Frontal cortex (tissue), 4 donors: ENCODE measurements around the gene PBX1. TPM values are rescaled to one million over a fixed set of nuclear protein-coding genes. Genes with fewer than 3 reads are reported as not detected.

Experiments
- DNase-seq, 2 donors: peaks; one replicate each; pipeline ENCODE4 v3.0.0; 2012; ENCODE audit warnings: low spot score in 2 of 2
- FAIRE-seq: peaks from 2 replicates; lab custom pipeline; 2012; peaks lifted over from hg19 to GRCh38; lab: Jason Lieb, UNC
- total RNA-seq: library from RNA; depleted of rRNA; stranded (reverse); fragments of >200 nt; gene quantifications from one replicate; pipeline ENCODE4 v1.2.3, GENCODE V29; 2014
- donor health status: control.
- donor health status: control.
- donor health status: control.

Gene PBX1
- total RNA-seq, 1 donor from 2014 or later, result 197 TPM

GRCh38 chr1:164658864-164659263, 99.9 kb downstream of the PBX1 start:
- FAIRE-seq (no peak), DNase-seq (no peak)

DNA sequence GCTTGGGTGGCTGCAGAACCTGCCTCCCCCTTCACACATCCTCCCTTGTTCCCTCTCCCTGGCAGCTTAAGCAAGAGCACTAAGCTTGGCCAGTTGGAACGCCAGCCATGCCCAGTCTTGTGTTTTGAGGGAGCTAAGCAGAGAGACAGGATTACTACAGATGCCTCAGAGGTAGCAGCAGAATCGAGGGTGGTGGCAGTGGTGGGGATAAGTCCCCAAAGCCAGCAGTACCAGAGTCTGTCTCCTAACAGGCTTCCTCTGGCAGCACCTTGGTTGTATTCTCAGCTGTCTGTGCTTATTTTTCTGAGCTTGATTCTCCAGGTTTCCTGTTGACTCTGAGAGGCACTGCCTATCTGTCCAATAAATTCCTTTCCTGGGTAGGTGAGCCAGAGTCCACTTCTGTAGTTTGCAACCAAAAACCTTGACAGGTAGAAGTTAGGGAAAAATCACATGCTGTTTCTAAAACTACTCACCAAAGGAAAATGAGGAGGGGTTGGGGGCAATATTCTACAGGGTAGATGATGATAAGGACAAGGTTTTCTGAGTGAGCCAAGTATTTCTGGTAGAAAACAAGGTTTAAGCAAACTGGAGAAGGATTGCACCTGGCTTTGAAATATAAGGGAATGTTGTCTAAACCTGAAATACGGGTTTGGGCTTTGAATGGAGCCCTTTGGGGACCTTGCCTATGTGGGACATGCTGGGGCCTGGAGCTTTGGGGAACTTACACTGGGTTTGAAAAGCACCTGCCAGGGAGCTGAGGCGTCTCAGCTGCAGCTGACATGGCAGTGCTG, 100.8 kb downstream of the PBX1 start:
- no peak for FAIRE-seq
- no peak for DNase-seq

GRCh38 chr1:164660412-164660772, 101.4 kb downstream of the PBX1 start:
- FAIRE-seq (no peak), DNase-seq (no peak)

DNA sequence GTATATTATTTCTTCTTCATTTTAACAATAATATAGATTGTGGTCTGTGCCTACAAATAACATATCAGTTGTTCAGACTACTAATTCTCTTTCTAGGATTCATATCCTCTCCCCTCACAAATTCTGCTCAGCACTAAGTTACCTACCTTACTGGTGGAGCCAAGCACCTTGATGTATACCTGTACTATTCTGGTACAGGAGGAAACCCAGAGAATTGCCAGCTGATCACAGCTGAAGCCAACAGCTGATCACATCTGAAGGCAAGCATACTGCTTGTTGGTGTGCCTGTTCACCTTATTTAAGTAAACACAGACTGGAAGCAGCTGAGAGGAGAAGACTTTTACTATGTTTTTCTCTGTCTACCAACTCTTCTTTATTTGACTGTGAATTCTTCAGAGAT, 101.8 kb downstream of the PBX1 start:
- DNase-seq (no peak), FAIRE-seq (no peak)

- no peak for DNase-seq
Measured at GRCh38 chr1:164662462-164662861, 103.5 kb downstream of the PBX1 start.

DNA sequence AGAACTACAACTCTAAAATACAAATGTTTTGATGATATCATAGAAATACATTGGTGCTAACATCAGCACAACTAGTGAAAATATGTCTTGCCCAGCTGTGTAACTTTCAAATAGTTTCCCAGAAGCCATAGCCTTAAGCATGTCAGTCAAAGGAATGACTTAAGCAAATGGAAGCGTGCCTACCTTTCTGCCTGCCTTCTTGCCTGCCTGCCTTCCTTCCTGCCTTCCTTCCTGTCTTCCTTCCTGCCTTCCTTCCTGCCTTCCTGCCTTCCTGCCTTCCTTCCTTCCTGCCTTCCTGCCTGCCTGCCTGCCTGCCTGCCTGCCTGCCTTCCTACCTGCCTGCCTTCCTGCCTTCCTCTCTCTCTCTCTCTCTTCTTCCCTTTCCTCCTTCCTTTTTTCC, 104.0 kb downstream of the PBX1 start:
- no peak for DNase-seq
- no peak for FAIRE-seq

More at GRCh38 chr1:164662462-164662861, 103.5 kb downstream of the PBX1 start:
- no peak for FAIRE-seq

GRCh38 chr1:164664127-164664526, 105.1 kb downstream of the PBX1 start:
- FAIRE-seq (no peak), DNase-seq (no peak)

- no peak for FAIRE-seq
- DNase-seq, result no peak
Measured at GRCh38 chr1:164667001-164667400, 108.0 kb downstream of the PBX1 start.

GRCh38 chr1:164667600-164667999, 108.6 kb downstream of the PBX1 start:
- FAIRE-seq (no peak), DNase-seq (no peak)

- DNase-seq (no peak), FAIRE-seq (no peak)
Measured at GRCh38 chr1:164668491-164669400, 109.8 kb downstream of the PBX1 start.

GRCh38 chr1:164670026-164670425, 111.0 kb downstream of the PBX1 start:
- FAIRE-seq (no peak), DNase-seq (no peak)

- no peak for FAIRE-seq
- no peak for DNase-seq
Measured at GRCh38 chr1:164670786-164671185, 111.8 kb downstream of the PBX1 start.

GRCh38 chr1:164671323-164671965, 112.5 kb downstream of the PBX1 start:
- DNase-seq, result no peak
- FAIRE-seq, result no peak

DNA sequence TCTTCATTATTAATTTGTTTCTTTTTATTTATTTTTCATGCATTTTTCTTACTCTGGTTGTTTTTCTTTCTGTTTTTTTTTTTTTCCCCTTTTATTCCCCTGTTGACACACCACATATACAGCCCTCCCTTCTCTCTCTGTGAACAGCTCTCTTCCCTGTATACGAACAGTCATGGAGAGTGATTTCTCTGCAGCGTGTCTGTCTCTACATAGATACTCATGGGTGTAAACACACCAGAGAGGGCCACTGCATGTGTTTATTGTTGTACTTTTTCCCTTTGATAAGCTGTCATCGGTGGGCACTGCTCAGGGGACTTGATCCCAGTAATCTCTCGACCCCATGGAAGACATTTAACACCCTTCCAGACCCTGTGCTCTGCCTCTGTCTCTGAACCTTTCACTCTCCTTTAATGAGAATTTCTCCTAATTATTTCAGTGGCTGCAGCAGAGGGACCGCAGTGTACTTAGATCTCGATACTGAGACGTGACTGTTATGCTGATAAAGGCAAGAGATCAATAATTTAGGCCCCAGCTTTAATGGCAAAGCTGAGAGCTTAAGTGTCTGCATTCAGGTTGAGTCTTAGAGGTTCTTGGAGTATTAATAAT, 113.1 kb downstream of the PBX1 start:
- no peak for DNase-seq
- FAIRE-seq, result no peak

DNA sequence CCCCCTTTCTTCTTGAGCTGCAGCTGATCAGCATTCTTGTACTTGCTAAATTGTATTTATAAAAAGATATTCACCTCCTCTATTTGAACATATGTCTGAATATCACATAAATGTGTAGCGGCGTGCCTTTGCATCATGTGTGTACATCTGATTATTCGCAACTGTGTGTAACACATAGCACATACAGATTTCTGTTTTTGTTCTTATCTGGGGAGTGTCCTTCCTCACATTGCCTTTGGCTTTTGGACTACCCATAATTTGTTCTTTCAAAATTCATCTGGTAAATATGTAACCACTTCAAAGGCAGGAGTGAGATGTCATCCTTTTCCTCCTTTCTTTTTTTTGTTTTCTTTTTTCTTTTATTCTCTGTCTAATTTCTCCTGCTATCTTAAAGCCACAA, 113.6 kb downstream of the PBX1 start:
- no peak for DNase-seq
- no peak for FAIRE-seq

DNA sequence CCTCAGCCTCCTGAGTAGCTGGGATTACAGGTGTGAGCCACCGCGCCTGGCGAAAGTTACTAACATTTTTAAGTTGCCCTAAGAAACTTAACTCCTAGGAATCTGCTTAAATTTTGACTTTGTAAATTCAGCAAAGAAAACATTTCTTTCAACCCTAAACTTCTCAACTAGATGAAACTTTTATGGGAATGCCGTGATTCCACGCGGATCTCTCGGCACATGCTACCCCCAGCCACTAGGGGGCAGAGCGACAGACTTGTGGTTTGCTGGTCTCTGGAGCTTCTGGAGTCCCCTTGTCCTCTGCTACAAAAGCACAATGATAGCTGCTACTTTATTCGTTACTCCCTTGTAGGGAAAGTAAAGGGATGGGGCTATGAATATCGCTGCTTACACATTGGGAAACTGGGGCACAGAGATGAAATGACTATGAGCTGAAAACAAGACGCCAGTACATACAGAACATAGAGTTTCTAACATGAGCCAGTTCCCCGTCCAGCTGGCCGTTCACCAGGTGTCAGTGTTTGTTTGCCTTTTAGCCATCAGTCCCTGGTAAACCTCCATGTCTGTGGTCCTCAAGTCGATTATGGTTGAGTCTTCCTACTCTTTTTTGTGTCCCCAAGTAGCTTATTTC, 114.7 kb downstream of the PBX1 start:
- no peak for FAIRE-seq

GRCh38 chr1:164675342-164675904, 116.4 kb downstream of the PBX1 start:
- FAIRE-seq (no peak), DNase-seq (no peak)

More for the DNA sequence above, 114.7 kb downstream of the PBX1 start:
- DNase-seq, result no peak

DNA sequence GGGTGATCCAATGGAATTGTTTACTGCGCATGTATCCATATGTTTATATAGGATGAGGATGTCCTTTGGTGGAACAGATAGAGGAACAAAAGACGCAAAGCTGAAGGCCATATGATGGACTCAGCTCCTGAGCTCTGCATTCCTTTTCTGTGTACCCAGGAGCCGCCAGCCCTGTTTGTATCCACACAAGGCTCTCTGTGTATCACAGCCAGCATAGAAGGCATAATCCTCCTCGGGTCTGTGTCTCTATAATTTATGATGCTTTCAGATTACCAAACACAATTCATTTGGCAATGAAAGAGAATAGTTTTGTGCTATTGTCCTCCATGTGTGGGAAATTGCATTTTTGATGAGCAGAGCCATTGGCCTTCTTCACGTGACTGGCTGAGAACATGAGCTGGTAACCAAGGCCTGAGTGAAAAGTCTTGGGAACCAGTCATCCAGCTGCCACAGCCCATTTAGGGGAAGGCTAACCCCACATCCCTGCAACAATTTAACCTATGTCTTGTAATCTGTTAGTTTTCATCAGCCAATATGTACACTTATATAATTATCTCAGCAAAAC, 119.2 kb downstream of the PBX1 start:
- no peak for FAIRE-seq

GRCh38 chr1:164682570-164682969, 123.6 kb downstream of the PBX1 start:
- no peak for DNase-seq
- no peak for FAIRE-seq

More for the DNA sequence above, 119.2 kb downstream of the PBX1 start:
- DNase-seq, result no peak
